ENCODE data around the gene ACAP1.

The ACAP1 gene

GRCh38 chr17:7392696-7393612 lies 56.6 kb downstream of the ACAP1 start:
- no peak for DNase-seq

GRCh38 chr17:7393613-7394451 lies 57.5 kb downstream of the ACAP1 start:
- peak; percentile 53 for DNase-seq

- peak; percentile 86 for DNase-seq
Observed at GRCh38 chr17:7394452-7395191, 58.3 kb downstream of the ACAP1 start, which contains the start of gene PLSCR3. Gene PLSCR3 (minus strand): TSS chr17:7394525. CDS start chr17:7394110, 415 bp downstream.

GRCh38 chr17:7396147-7396546 lies 59.8 kb downstream of the ACAP1 start:
- DNase-seq, result no peak

GRCh38 chr17:7398612-7399011 lies 62.3 kb downstream of the ACAP1 start:
- DNase-seq, result no peak
